Measurements from ENCODE around the gene H3-3A. TPM values are rescaled to one million over a fixed set of nuclear protein-coding genes. Genes with fewer than 3 reads are reported as not detected.
"Not testable (repeated sequence)": the region's sequence is repeated elsewhere in the genome, so short reads cannot be mapped to it uniquely, and the experiment has no call there.

Gene H3-3A
- total RNA-seq, 4 donors from 2014 or later = 284 to 317 (median 305) TPM

GRCh38 chr1:226082959-226083301 lies 20.4 kb downstream of the H3-3A start:
- DNase-seq (ENCODE audit: low spot score) = peak; percentile 47

GRCh38 chr1:226083302-226084101 lies 21.0 kb downstream of the H3-3A start:
- no peak for TF ChIP-seq CTCF (IDR thresholded peaks at IDR 0.05)
- DNase-seq (ENCODE audit: low spot score) (peak; percentile 94), ATAC-seq (ENCODE audit: low FRiP score) (peak; percentile 97)

More at GRCh38 chr1:226082959-226083301, 20.4 kb downstream of the H3-3A start:
- no peak for TF ChIP-seq CTCF (IDR thresholded peaks at IDR 0.05)
- ATAC-seq (ENCODE audit: low FRiP score) = peak; percentile 63

- DNase-seq (ENCODE audit: low spot score) (no peak), ATAC-seq (ENCODE audit: low FRiP score) (no peak)
- no peak for TF ChIP-seq CTCF (IDR thresholded peaks at IDR 0.05)
Measured at GRCh38 chr1:226085675-226086285, 23.3 kb downstream of the H3-3A start.

- no peak for TF ChIP-seq CTCF (IDR thresholded peaks at IDR 0.05)
- no peak for ATAC-seq (ENCODE audit: low FRiP score)
- no peak for DNase-seq (ENCODE audit: low spot score)
Measured at GRCh38 chr1:226086776-226087175, 24.3 kb downstream of the H3-3A start.

- TF ChIP-seq CTCF (IDR thresholded peaks at IDR 0.05) = no peak
- ATAC-seq (ENCODE audit: low FRiP score) (no peak), DNase-seq (ENCODE audit: low spot score) (no peak)
Measured at GRCh38 chr1:226091461-226091860, 28.9 kb downstream of the H3-3A start.

- ATAC-seq (ENCODE audit: low FRiP score); DNase-seq (ENCODE audit: low spot score): not testable (repeated sequence)
Measured at GRCh38 chr1:226092048-226092820, 29.7 kb downstream of the H3-3A start.

- no peak for TF ChIP-seq CTCF (IDR thresholded peaks at IDR 0.05)
- ATAC-seq (ENCODE audit: low FRiP score) (no peak), DNase-seq (ENCODE audit: low spot score) (no peak)
Measured at GRCh38 chr1:226092965-226093364, 30.4 kb downstream of the H3-3A start.

All from omental fat pad (tissue), 4 donors.